GM12891 (cell line): ENCODE measurements around the gene ATF5.
"Not testable (repeated sequence)": the region's sequence is repeated elsewhere in the genome, so short reads cannot be mapped to it uniquely, and the experiment has no call there.

Experiments used
- PAX5 ChIP-seq: IDR thresholded peaks from 2 replicates; pipeline ENCODE4 v1.6.1; 2011; ENCODE audit warnings: low read length, moderate library complexity, mild to moderate bottlenecking; ENCODE audit not compliant: insufficient read depth, severe bottlenecking
- POLR2A ChIP-seq: IDR thresholded peaks from 2 replicates; pipeline ENCODE4 v1.6.1; 2011; ENCODE audit warnings: low read depth, low read length, control low read depth
- POLR2AphosphoS5 ChIP-seq: IDR thresholded peaks from 2 replicates; pipeline ENCODE4 v1.6.1; 2011; ENCODE audit warnings: low read depth, low read length, control low read depth
- SPI1 ChIP-seq: IDR thresholded peaks from 2 replicates; pipeline ENCODE4 v1.6.1; 2011; ENCODE audit warnings: low read depth, low read length, control low read depth
- TAF1 ChIP-seq: IDR thresholded peaks from 2 replicates; pipeline ENCODE4 v1.6.1; 2011; ENCODE audit warnings: low read depth, low read length, control low read depth

- not testable (repeated sequence) for TF ChIP-seq TAF1, POLR2A, SPI1, PAX5, POLR2AphosphoS5
Measured at GRCh38 chr19:49958596-49958995, 29.6 kb downstream of the ATF5 start.
